ENCODE results near the gene CD164L2.
"Not testable (repeated sequence)": the region's sequence is repeated elsewhere in the genome, so short reads cannot be mapped to it uniquely, and the experiment has no call there.

The CD164L2 gene

DNA sequence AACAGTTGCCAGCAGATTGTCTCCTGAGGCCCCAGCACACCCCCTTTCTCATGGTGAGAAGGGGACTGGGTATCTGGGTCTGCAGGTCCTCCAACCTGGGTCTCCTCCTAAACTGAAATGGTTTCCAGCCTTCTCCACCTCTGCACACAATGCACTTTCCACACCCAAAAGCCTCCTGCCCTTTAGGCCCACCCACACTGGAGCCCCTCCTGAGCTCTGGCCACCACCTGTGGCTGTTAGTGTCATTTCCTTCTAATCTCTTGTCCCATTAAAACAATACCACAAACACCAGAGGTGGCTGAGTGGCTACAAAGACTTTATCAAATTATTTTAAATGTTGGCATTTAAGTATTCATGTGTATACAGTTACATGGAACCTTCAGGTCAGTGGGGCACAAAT is 20.8 kb upstream of the CD164L2 start:
- DNase-seq, result no peak

DNA sequence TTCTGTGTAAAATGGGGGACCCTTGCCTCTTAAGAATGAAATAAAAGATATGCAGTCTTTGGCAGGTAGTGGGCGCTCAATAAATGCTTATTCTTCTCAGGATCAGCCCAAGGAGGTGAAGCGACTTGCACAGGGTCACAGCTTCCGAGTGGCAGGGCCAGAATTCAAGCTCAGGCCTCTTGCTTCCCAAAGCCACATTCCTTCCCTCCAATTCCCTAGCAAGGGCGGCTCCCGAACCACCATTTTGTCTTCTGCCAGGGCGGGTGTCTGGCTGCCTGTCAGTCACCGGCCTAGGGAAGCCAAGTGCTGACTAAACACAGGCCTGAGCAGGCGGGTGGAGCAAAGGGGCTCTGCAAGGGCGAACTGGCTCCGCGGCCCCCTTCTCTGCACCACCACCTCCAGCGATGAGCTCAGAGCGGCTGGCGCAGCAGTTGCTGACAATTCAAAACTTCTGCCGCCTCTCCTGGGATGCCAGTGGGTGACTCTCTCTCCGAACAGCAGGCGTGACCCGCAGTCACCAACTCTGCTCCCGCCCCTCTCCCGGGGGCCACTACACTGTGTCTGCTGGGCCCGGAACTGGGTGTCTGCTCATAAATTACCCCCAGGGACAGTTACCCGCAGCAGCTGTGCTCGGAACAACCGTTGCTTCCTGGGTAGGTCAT is 20.1 kb upstream of the CD164L2 start:
- DNase-seq, result no peak

DNA sequence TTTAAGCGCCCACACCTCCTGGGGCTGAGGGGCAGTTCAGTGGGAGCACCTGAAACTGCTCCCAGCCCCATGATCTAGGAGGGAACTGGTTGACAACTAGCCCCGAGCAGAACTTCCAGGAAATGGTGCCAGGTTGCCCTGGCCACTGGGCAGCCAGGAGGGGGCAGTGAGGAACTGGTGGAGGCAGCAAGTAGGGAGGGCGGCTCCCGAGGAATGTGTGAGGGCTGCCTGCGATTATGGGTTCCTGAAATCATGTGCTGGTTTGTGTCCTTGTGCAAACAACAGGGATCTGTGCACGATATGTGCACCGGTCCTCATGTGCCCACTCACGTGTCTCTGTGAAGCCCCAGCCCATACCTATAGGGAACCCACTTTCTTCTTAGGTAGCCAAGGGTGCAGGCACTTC is 19.2 kb upstream of the CD164L2 start:
- peak; percentile 6 for DNase-seq

- no peak for DNase-seq
Observed at GRCh38 chr1:27400963-27401341, 17.8 kb upstream of the CD164L2 start.

DNA sequence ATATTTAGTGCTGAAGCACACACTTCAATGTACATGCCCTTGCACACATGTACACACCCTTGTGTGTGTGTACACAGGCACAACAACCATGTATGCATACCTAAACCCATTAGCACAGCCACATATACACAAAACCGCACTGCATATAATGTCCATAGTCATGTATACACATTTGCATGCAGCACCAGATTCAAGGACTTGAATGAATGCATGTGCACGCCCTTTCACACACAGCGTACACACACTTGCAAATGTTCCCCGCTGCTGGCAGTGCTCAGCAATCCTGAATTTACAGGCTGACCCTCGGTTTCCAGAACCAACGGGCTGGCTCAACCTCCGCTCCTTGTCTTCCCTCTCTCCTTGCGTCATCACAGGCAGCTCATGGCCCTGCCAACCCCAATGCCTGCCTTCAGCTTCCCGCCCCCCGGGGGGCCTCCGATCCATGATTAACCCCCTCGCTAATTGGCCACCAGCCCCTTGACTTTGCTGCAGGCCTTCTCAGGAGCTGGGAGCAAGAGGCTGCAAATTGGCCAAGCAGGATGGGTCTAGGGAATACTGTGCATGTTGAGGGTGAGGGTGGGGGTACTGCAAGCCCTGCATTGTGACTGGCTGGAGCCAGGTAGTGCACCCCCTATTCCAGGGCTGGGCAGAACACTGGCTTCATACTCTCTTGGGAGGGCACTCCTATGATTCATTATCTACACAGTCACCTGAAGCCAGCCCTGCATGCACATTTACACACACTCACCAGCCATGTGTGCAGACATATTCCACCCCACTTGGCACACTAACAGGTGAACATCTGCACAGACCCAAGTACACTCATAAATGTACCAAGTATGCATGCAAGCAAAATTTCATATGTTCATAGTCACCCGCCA is 17.2 kb upstream of the CD164L2 start:
- DNase-seq, result no peak

- DNase-seq, result no peak
Observed at GRCh38 chr1:27399251-27400025, 16.3 kb upstream of the CD164L2 start.

DNA sequence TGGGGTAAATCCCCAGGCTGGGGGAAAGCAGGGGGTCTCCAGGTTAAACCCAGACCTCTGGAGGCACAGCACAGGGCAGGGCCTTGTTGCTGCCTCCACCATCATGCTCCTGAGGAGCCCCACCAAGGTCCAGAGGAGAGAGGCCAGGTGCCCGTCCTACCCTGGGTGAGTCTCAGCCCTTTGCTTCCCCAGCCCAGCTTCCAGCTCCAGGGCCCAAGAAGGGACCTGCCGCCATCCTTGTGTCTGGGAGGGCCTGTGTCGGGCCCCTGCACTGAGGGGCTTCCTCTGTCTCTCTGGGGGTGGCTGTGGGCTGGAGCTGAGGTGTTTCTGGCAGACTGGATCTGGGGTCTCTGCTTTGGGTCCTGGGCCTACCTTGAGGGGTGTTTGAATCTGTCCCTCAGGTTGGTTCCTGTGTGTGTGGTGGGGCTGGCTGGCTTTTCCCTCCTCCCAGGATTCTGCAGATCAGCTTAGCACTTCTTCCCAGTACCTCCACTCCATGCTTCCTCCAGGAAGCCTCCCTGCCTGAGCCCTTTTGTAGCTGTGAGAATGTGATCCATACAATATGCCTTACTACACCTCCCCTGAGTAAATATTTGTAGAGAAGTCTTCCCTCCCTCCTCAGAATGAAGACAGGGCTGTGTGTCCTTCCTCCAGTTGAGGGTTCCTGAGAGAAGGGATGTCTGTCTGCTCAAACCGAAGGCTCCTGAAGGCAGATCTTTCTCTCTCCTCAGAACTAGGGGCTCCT is 15.4 kb upstream of the CD164L2 start:
- no peak for DNase-seq

DNA sequence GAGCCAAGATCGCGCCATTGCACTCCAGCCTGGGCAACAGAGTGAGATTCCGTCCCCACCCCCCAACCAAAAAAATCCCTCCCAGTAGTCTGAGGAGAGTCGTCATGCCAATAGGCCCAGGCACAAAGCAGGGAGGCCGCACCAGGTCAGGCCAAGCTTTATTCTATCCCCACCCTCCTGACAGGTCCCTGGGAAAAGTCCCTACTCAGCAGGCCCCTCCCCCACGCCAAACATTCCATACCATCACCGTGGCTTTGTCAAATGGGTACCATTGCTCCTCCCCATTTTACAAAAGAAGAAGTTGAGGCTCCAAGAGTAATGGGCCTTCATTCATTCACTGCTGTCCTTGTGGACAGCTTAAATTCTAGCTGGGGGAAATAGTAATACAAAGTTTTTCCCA is 14.6 kb upstream of the CD164L2 start:
- DNase-seq, result no peak

- DNase-seq, result no peak
Observed at GRCh38 chr1:27397110-27397509, 14.0 kb upstream of the CD164L2 start.

GRCh38 chr1:27395441-27396195 is 12.5 kb upstream of the CD164L2 start:
- peak; percentile 52 for DNase-seq

DNA sequence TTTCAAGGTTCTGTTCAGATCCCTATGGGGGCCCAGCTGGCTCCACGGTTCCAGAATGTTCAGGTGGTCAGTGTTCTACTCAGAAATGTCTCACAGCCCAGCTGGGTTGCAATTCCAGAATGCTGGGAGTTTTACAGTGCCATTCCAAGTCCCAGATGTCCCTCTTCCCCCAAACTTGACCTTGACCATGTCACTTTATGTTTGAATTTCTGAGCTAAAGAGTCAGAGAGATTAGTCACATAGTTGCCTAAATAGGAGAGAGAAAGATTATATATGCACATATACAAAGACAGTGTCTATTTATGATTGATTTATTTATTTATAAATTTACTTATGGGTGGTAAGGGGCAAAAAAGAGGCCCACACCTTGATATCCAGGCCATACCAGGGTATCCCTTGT is 11.8 kb upstream of the CD164L2 start:
- no peak for DNase-seq

DNA sequence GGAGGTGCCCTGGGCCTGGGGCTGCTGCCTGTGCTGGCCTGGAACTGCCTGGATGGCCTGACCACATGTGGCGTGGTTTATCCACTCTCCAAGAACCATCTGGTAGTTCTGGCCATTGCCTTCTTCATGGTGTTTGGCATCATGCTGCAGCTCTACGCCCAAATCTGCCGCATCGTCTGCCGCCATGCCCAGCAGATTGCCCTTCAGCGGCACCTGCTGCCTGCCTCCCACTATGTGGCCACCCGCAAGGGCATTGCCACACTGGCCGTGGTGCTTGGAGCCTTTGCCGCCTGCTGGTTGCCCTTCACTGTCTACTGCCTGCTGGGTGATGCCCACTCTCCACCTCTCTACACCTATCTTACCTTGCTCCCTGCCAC is 11.1 kb upstream of the CD164L2 start:
- no peak for DNase-seq

DNA sequence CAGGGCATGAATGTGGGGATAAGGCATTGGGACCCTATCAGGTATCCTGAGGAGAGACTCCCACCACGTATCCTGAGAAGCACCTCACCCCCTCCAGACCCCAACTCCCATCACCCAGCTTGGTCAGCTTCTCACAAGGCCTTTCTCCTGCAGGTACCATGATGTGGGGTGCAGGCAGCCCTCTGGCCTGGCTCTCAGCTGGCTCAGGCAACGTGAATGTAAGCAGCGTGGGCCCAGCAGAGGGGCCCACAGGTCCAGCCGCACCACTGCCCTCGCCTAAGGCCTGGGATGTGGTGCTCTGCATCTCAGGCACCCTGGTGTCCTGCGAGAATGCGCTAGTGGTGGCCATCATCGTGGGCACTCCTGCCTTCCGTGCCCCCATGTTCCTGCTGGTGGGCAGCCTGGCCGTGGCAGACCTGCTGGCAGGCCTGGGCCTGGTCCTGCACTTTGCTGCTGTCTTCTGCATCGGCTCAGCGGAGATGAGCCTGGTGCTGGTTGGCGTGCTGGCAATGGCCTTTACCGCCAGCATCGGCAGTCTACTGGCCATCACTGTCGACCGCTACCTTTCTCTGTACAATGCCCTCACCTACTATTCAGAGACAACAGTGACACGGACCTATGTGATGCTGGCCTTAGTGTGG is 10.6 kb upstream of the CD164L2 start:
- no peak for DNase-seq

- no peak for DNase-seq
Observed at GRCh38 chr1:27392778-27393635, 9.9 kb upstream of the CD164L2 start.

DNA sequence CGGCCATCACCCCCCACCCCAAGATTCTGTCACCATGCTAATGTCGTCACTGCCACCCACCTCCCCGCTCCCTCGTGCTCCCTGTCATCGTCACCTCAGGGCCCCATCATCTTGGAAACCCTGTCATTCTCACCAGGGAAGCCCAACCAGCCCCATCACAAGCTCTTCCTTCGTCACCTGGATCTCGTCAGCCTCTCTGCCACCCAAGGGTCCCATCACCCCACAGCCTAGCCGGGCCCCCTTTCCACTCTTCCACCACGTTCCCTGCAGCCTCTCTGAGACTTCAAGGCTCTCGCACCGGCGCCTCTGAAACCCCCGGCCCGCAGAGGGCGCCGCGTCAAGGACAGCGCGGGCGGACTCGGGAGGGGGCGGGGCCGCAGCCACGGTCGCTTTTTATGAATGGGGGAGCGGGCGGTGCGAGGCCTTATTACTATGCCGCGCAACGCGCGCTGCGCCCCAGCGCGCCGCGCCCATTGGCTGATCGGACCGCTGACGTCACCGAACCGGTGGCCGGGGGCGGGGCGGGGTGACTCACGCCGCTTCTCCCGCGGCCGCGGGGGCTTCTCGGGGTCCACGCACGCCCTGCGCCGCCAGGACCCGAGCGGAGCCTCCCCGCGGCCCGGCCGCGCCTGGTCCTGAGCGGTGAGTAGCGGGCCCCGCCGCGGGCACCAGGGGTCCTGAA is 9.1 kb upstream of the CD164L2 start, which contains the start of gene GPR3:
GPR3 (plus strand) TSS at position 527 of the 682 bp plus-strand sequence. CDS start 1,177 bp downstream, outside the sequence.
- DNase-seq, result peak; percentile 80

GRCh38 chr1:27391511-27392095 is 8.5 kb upstream of the CD164L2 start:
- peak; percentile 45 for DNase-seq

- DNase-seq, result peak; percentile 31
Observed at GRCh38 chr1:27388337-27389005, 5.3 kb upstream of the CD164L2 start.

DNA sequence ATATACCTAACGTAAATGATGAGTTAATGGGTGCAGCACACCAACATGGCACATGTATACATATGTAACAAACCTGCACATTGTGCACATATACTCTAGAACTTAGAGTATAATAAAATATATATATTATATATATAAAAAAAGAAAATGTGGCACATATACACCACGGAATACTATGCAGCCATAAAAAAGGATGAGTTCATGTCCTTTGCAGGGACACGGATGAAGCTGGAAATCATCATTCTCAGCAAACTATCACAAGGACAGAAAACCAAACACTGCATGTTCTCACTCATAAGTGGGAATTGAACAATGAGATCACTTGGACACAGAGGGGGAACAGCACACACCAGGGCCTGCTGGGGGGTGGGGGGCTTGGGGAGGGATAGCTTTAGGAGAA is 1.7 kb upstream of the CD164L2 start:
- DNase-seq, result not testable (repeated sequence)

- DNase-seq, result no peak
Observed at GRCh38 chr1:27383661-27384060, 528 bp upstream of the CD164L2 start.
